Neural cell (in vitro differentiated cells): Measurements from ENCODE around the gene RAB3IL1.

ENCODE experiments used
- CTCF ChIP-seq: fragments of 450-650 bp; IDR thresholded peaks from 2 replicates; pipeline ENCODE4 v1.5.1; 2014; ENCODE audit warnings: antibody characterized with exemption, mild to moderate bottlenecking, moderate library complexity; ENCODE audit not compliant: poor library complexity, severe bottlenecking
- EP300 ChIP-seq: fragments of 450-650 bp; conservative IDR thresholded peaks from 2 replicates; pipeline ENCODE4 v1.6.1; 2014; ENCODE audit warnings: antibody characterized with exemption, mild to moderate bottlenecking, moderate library complexity; ENCODE audit not compliant: poor library complexity, severe bottlenecking
- EZH2 ChIP-seq: fragments of 200-600, 300-800 bp; shearing (Covaris generic), sonication (generic); IDR thresholded peaks from 2 replicates; pipeline ENCODE4 v1.6.1; 2014; ENCODE audit warnings: antibody characterized with exemption, low read length, borderline replicate concordance, mild to moderate bottlenecking; ENCODE audit not compliant: insufficient read depth, poor library complexity, severe bottlenecking
- MXI1 ChIP-seq: fragments of 450-650 bp; conservative IDR thresholded peaks from 2 replicates; pipeline ENCODE4 v1.6.1; 2014; ENCODE audit warnings: antibody characterized with exemption, mild to moderate bottlenecking; ENCODE audit not compliant: poor library complexity, severe bottlenecking
- RAD21 ChIP-seq: fragments of 450-650 bp; conservative IDR thresholded peaks from 2 replicates; pipeline ENCODE4 v1.6.1; 2014; ENCODE audit warnings: antibody characterized with exemption, mild to moderate bottlenecking, moderate library complexity
- REST ChIP-seq: IDR thresholded peaks from 2 replicates; pipeline ENCODE4 v1.6.1; 2012; ENCODE audit warnings: borderline replicate concordance

GRCh38 chr11:61854206-61854895 lies 63.0 kb downstream of the RAB3IL1 start:
- no peak for TF ChIP-seq REST
- no peak for TF ChIP-seq CTCF
- TF ChIP-seq RAD21: no peak
- no peak for TF ChIP-seq EP300
- TF ChIP-seq MXI1: no peak
- no peak for TF ChIP-seq EZH2
